Adrenal gland (tissue), 12 donors: ENCODE data around the gene MGAT5B. TPM values are rescaled to one million over a fixed set of nuclear protein-coding genes. Genes with fewer than 3 reads are reported as not detected.

Experiments used
- DNase-seq, 7 donors: peaks; one replicate each; pipeline ENCODE4 v3.0.0-alpha.2; 2019 to 2020
- H3K27ac ChIP-seq, 5 donors: fragments of 200-600 bp; sonication (generic) in 4 of 5; 1 replicate in 3 of 5; 2 replicates in 2 of 5; pipeline versions ENCODE4 v1.5.1 to v1.8.0; 2016 to 2020; ENCODE audit warnings: mild to moderate bottlenecking in 1 of 5
- H3K27me3 ChIP-seq: fragments of 200-600 bp; 2 replicates; pipeline ENCODE4 v1.8.0; 2021
- H3K36me3 ChIP-seq, 2 donors: fragments of 200-600 bp; replicated peaks in 1 of 2; 1 replicate in 1 of 2; 2 replicates in 1 of 2; pipeline versions ENCODE4 v1.5.1 to v1.8.0; 2018 to 2022
- H3K4me1 ChIP-seq, 2 donors: fragments of 200-600 bp; replicated peaks in 1 of 2; 1 replicate in 1 of 2; 2 replicates in 1 of 2; pipeline versions ENCODE4 v1.5.1 to v1.8.0; 2018 to 2021
- H3K4me3 ChIP-seq, 4 donors: fragments of 200-600 bp; sonication (generic) in 3 of 4; one replicate each; pipeline ENCODE4 v1.5.1; 2016 to 2018
- H3K9me3 ChIP-seq, 3 donors: fragments of 200-600 bp; sonication (generic) in 1 of 3; replicated peaks in 1 of 3; 1 replicate in 2 of 3; 2 replicates in 1 of 3; pipeline versions ENCODE4 v1.5.1 to v1.8.0; 2016 to 2021
- POLR2A ChIP-seq, 2 donors: fragments of 450-650 bp; IDR thresholded peaks; one replicate each; pipeline ENCODE4 v1.6.1; 2017; ENCODE audit warnings: antibody characterized with exemption in 2 of 2, mild to moderate bottlenecking in 2 of 2, moderate library complexity in 1 of 2
- WGBS, 4 donors: extraction: QIAGEN DNeasy Blood & Tissue Kit in 2 of 4; methylation state at CpG; one replicate each; pipeline versions ENCODE4 v1.1.5 to v1.1.7; 2013 to 2017; 5-methylcytosine and 5-hydroxymethylcytosine counted together
- intact Hi-C, 2 donors: fragments of 100-400 bp; cut with DNase I; formaldehyde crosslinking; loops; one replicate each; pipeline versions ENCODE4 v1.14.1 to v1.15.0; 2022 to 2023
- polyA plus RNA-seq, 3 donors: library from polyadenylated mRNA; stranded (reverse); fragments of 200-250 nt in 2 of 3; fragments of 350-450 nt in 1 of 3; fragmentation: Illumina TruSeq in 1 of 3; extraction: RNeasy Lipid Tissue Mini Kit (QIAGEN cat#74804) in 1 of 3; gene quantifications; one replicate each; pipeline ENCODE4 v1.2.3, GENCODE V29; 2013 to 2014
- total RNA-seq, 9 donors: library from RNA; depleted of rRNA in 4 of 9; stranded (reverse); fragments of >200 nt in 4 of 9; fragments of 120-200 nt in 1 of 9; fragmentation: NEBNext Ultra II Directional in 1 of 9; extraction: Animal tissue kit (Norgen Biotek cat#: 25700) in 1 of 9; gene quantifications; one replicate each; pipeline versions ENCODE4 v1.1.0 to v1.2.4, GENCODE V29; 2013 to 2023
- TF ChIP-seq, protein P1 (sequence below), 6 experiments: fragments of 450-650 bp in 4 of 6; fragments of 200-600 bp in 2 of 6; sonication (generic) in 1 of 6; IDR thresholded peaks; 1 replicate in 5 of 6; 2 replicates in 1 of 6; pipeline versions ENCODE4 v1.5.1 to v1.8.0; 2016 to 2021; ENCODE audit warnings: antibody characterized with exemption in 6 of 6, mild to moderate bottlenecking in 2 of 6, moderate library complexity in 1 of 6
- donor health status: healthy with polysubstance abuse.
- donor health status: Bipolar disorder and iron deficiency.
- donor health status: DM: yes; HTN: yes; CAD: no.
- donor health status: DM: no; HTN: no; CAD: no.
- donor health status: DM: no; HTN: no; CAD: no.
- donor health status: DM: yes; HTN: yes; CAD: no.

Gene MGAT5B
- total and polyA plus RNA-seq, 12 donors: 0.24 to 1.0 (median 0.70) TPM; not detected in 1

GRCh38 chr17:76862494-76862893, 5.7 kb upstream of the MGAT5B start:
- Histone ChIP-seq H3K27me3 (no peaks in the 10 kb centered on the region), H3K4me3 (no peak overlapping the region), H3K9me3 (no peaks in the 10 kb centered on the region), H3K4me1 (no peaks in the 10 kb centered on the region), H3K36me3 (no peaks in the 10 kb centered on the region), H3K27ac (no peak overlapping the region)
- intact Hi-C loops: loop anchor here in 1 of 2 donors (10.0 kb wide), 1 partner anchor 392 kb away; no protein-coding TSS in a partner anchor
- TF ChIP-seq, protein P1, sequence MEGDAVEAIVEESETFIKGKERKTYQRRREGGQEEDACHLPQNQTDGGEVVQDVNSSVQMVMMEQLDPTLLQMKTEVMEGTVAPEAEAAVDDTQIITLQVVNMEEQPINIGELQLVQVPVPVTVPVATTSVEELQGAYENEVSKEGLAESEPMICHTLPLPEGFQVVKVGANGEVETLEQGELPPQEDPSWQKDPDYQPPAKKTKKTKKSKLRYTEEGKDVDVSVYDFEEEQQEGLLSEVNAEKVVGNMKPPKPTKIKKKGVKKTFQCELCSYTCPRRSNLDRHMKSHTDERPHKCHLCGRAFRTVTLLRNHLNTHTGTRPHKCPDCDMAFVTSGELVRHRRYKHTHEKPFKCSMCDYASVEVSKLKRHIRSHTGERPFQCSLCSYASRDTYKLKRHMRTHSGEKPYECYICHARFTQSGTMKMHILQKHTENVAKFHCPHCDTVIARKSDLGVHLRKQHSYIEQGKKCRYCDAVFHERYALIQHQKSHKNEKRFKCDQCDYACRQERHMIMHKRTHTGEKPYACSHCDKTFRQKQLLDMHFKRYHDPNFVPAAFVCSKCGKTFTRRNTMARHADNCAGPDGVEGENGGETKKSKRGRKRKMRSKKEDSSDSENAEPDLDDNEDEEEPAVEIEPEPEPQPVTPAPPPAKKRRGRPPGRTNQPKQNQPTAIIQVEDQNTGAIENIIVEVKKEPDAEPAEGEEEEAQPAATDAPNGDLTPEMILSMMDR (IDR thresholded peaks at IDR 0.05): no peak
- DNase-seq: no peak
- 77 to 83% (median 80%) methylated on average over 12 of the region's 12 CpGs for WGBS, 4 donors

DNA sequence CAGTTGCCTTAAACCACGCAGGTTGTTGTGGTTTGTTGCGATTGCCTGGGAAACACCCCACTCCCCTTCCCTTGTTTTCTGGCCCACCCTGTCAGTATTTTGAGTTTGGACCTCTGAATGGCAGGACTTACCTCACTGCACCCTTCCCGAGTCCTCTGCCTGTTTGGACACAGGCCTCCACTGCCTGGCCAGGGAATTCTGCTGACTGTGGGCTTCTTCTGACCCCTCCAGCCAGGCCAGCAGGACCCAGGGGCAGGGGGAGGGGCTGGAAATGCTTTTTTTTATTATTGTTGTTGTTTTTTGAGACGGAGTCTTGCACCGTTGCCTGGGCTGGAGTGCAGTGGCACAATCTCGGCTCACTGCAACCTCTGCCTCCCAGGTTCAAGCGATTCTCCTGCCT, 4.2 kb upstream of the MGAT5B start:
- WGBS, 4 donors: 78 to 88% (median 80%) methylated on average over 7 of the region's 7 CpGs
- DNase-seq: no peak
- Histone ChIP-seq H3K4me3 (no peak overlapping the region), H3K36me3 (no peaks in the 10 kb centered on the region), H3K9me3 (no peaks in the 10 kb centered on the region), H3K27ac (no peak overlapping the region), H3K4me1 (no peaks in the 10 kb centered on the region), H3K27me3 (peaks cover 4% of the 10 kb centered on the region)
- no peak for TF ChIP-seq POLR2A (IDR thresholded peaks at IDR 0.05)
- TF ChIP-seq, protein P1 (IDR thresholded peaks at IDR 0.05): no peak
- intact Hi-C loops: loop anchor here in 1 of 2 donors (2.0 to 10.0 kb wide), 2 partner anchors 201 to 391 kb away; no protein-coding TSS in a partner anchor

DNA sequence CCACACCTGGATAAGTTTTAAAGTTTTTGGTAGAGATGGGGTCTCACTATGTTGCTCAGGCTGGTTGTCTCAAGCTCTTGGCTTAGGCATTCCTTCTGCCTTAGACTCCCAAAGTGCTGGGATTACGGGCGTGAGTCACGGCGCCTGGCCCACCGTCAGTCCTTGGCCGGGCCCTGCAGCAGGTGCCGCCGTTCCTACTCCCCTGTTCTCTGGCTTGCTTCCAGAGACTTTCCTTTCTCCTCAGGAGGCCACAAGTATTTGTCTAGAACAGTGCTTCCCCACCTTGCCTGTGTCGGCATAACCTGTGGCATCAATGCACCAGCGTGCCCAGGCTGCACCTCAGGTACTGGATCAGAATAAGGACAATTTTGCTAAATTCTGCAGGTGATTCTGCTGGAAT, 3.0 kb upstream of the MGAT5B start:
- Histone ChIP-seq H3K36me3 (no peaks in the 10 kb centered on the region), H3K4me3 (no peak overlapping the region), H3K27ac (no peak overlapping the region), H3K9me3 (no peaks in the 10 kb centered on the region), H3K4me1 (no peaks in the 10 kb centered on the region), H3K27me3 (peaks cover 16% of the 10 kb centered on the region)
- TF ChIP-seq POLR2A (IDR thresholded peaks at IDR 0.05): no peak
- TF ChIP-seq, protein P1 (IDR thresholded peaks at IDR 0.05): no peak
- WGBS, 4 donors: 79 to 87% (median 82%) methylated on average over 10 of the region's 10 CpGs
- intact Hi-C loops: loop anchor here (2.0 to 10.0 kb wide), 3 partner anchors 192 to 390 kb away; no protein-coding TSS in a partner anchor
- DNase-seq: no peak

GRCh38 chr17:76866203-76866602, 2.0 kb upstream of the MGAT5B start:
- H3K27me3 ChIP-seq: peaks cover 19% of the 10 kb centered on the region
- H3K9me3 ChIP-seq: no peaks in the 10 kb centered on the region
- 78 to 95% (median 87%) methylated on average over 5 of the region's 5 CpGs for WGBS, 4 donors
- H3K4me3 ChIP-seq: no peak overlapping the region
- no peaks in the 10 kb centered on the region for H3K4me1 ChIP-seq
- H3K36me3 ChIP-seq: no peaks in the 10 kb centered on the region
- DNase-seq: no peak
- TF ChIP-seq, protein P1 (IDR thresholded peaks at IDR 0.05): no peak
- no peak for TF ChIP-seq POLR2A (IDR thresholded peaks at IDR 0.05)
- no peak overlapping the region for H3K27ac ChIP-seq
- intact Hi-C loops: loop anchor here (5.0 to 10.0 kb wide), 2 partner anchors 191 to 389 kb away; no protein-coding TSS in a partner anchor
